ENCODE results near the gene RGS11.
"Not testable (repeated sequence)": the region's sequence is repeated elsewhere in the genome, so short reads cannot be mapped to it uniquely, and the experiment has no call there.

RGS11 gene

DNA sequence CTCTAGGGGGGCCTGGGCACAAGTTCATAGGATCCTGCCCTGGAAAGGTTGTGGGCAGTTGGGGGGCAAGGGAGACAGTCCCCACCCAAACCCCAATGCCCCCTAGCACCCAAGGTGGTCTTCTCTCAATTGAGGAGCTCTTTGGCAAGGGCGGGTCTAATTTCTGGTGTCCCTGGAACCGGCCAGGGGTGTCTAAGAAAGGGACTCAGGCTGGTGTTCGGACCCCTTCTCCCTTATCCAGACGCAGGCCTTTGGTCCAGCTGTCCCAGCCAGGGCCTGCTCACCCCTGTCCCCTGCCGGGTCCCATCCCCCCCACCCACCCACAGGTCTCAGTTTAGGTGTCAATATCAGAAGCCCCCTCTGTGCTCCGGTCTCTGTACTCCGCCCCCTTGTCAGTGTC is 3.8 kb upstream of the RGS11 start:
- DNase-seq: no peak

DNA sequence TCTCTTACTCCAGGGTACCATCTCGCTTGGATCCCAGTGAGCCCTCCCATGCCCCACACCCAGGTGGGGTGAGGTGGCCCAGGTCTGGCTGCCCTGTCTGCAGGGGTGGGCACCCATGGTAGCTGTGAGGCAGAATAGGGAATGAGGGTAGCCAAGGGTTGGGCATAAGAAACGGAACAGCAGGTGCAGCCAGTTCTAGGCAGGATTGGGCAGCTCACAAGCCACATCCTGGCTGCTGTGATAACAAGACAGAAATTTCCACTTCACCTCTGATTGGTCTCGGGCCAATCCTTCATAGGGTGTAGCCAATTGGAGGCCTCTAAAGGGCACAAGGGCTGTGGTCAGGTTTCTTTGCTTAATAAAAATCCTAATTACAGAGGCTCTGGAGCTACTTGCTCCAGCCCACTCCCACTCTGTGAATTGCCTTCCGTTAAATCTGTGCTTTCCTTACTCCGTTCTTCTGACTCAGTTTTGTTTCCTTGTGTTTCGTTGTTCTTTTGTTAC is 3.2 kb upstream of the RGS11 start:
- DNase-seq: no peak

DNA sequence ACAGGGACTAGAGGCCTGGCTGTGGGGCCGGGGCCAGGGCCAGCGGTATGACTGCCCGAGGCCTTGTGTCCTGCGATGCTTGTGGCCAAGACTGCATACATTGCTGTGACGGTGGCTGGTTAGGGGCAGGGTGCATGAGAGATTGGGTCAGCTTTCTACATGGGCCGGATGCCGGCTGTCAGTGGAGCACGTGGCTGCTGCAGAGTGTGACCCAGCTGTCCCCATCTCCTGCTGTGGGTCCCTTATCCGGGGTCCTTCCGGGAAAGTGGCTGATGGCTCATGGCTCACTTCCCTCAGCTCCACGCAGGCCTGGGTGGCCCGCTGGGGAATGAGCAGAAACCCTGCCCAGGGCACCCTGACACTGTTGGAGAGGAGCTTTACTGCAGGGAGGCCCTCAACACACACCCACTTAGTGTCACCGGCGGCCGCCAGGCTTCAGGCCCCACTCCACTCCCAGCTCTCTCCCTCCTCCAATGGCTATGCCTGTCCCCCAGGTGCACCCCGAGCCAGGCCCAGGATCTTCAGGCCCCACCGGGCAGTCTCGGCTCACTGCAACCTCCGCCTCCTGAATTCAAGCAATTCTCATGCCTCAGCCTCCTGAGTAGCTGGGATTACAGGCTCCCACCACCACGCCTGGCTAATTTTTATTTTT is 808 bp upstream of the RGS11 start:
- no peak for DNase-seq

DNA sequence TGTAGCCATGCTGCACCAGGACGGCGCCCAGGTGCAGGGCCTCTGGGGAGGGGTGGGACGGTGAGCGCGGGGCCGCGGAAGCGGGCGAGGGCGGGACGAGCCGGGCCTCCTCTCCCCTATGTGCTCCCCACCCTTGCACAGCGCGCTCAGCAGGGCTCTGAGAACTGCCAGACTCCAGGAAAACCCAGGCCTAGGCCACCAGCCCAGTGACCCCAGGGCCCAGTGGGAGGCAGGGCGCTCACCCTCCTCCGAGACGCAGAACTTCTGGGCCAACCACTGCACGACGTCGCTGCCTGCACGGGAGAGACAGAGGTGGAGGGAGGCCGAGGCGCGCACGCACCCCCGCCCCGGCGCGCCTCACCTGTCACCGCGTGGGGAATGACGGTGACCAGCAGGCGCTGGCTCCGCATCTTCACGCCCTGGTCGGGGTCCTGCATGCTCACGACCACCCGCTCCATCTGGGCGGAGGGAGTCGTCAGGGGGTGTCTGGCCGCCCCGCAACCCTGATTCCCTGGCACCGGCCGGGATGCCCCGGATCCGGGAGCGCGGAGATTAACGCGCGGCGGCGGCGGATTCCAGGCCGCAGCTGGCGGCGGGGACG is 603 bp downstream of the RGS11 start:
- DNase-seq: no peak

DNA sequence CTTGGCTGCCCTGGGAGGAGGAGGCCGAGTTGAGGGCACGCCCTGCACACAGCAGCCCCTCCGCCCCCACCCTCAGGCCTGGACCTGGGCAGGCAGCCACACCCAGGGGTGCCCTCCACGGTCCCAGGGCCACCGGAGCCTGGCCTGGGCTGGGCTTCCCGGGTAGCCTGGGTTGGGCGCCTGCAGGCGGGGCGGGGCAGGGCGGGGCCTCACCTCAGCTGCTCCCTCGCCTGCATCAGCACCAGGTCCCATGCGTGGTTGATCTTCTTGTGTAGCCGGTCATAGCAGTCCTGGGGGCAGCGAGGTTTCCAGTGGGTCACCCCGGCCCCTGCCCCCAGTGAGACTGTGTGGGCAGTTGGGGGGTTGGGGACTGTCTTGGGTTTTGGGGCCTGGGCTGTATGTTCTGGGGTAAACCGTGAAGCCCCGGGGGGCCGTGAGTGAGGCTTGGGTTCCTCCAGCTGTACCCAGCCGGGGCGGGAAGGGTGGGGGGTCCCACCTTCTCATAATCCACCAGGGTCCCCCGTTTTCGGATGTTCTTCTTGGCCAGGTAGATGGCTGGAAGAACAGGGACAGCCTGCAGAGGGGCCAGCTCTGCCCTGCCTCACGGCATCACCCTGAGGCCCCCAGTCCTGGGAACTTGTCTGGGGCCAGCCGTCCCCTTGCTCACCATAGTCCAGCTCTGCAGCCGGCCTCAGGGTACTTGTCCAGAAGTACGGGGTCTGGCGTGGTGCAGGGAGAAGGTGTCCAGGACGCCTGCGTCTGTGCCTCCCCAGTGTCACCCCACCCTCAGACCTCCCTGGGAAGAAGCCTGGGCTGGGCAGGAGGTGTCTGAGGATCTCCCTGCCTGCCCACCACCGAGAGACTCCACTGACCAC is 2.0 kb downstream of the RGS11 start:
- DNase-seq: no peak

DNA sequence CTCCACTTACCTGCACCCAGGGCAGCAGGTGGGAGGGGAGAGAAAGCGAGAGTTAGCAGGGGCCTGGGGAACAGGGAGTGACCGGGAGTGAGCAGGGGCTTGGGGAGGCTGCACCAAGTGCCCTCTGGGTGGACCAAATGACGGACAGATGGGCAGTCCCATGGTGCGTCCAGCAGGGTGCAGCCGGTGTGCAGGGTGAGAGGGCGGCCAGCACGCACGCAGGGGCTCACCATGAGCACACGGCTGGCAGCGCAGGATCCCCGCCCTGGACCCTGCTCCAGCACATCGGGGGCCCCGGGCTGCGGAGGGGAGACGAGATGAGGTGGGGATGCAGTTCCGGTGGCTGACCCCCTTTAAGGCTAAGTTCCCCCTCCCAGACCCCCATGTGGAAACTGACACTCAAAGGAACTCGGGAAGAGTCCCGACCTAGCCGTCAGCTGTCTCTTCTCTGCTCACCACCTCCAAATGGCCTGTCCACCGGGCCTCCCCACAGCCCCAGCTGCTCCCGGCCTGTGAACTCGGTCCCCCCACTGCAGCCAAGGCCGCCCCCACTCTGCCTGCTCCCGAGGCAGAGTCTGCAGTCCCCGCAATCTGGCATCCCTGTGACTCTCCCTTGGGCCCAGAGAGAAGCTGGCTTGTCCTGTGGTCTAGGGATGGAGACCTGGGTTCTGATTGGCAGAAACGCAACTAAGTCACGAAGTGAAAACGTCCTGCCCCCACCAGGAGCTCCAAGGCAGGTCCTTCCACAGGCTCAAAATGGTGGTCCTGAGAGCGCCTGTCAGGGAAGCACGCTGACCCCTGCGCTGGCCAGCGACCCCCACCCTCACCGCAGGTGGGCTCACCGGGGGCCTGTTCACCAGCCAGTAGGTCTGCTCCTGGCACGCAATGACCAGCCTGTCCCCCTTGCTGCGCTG is 2.9 kb downstream of the RGS11 start:
- no peak for DNase-seq

DNA sequence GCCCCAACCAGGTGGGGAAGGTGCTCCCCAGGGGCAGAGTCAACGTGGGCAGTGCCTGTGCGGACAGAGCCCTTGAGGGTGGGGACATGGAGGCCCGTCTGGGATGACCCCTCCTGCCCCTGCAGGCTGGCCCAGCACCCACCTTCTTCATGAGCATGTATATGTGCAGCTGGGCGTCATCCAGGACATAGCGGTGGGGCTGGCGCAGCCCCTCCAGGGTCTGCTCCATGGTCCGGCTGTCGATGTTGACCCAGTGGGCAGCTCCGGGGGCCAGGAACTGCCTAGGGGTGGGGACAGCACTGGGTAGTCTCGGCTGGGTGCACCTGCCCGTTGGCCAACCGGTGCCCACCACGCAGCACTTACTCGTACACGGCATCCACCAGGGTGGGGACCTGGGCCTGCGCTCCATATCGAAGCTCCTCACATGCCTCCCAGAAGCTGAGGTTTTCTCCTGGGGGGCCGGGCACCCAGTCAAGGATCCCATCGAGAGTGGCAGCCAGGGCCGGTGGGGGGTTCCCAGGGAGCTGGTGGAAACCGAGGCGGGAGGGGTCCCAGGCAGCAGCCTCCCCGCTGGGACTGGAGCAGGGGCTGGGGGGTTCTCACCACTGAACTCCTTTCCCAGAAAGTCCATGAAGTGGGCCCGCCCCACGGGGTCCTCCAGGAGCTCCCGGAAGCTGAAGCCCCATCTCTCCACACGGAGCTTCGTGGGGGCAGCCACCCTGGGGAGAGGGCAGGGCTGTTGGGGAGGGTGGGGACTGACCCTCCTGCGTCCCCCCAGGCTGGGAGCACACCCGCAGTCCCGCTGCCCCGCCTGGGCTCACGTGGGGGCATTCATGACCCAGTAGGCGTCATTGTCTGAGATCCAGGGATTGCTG is 5.1 kb downstream of the RGS11 start:
- no peak for DNase-seq

DNA sequence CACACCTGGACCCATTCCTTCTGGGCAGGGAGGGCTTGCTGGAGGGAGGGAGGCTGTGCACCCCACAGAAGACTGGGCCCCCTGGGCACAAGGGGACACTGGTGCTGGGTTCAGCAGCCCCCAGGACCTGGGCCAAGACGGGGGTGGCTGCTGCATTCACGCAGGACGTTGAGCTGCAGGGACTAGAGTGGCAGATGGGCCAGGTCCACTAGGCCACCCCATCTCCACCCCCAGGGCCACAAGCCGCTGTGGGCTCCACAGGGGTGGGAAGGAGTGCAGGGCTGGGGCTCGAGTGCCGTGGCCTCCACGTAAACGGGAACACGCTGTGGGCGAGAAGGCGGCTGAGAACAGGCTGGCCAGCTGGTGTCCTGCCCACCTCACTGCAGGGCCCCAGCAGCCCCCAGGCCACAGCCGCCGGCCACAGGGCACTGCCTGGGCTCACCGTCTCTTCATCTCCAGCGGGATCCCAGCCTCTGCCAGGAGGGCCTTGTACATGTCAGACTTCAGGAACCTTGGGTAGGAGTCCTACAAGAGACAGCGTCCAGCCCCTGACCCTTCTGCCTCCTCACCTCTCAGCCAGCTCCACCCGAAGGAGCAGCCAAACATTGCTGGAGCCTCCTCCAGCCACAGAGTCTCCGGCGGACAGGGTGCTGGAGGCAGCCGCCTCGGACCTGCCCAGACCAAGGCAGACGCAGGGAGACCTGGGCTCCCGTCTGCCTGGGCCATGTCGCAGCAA is 6.5 kb downstream of the RGS11 start:
- DNase-seq: no peak

DNA sequence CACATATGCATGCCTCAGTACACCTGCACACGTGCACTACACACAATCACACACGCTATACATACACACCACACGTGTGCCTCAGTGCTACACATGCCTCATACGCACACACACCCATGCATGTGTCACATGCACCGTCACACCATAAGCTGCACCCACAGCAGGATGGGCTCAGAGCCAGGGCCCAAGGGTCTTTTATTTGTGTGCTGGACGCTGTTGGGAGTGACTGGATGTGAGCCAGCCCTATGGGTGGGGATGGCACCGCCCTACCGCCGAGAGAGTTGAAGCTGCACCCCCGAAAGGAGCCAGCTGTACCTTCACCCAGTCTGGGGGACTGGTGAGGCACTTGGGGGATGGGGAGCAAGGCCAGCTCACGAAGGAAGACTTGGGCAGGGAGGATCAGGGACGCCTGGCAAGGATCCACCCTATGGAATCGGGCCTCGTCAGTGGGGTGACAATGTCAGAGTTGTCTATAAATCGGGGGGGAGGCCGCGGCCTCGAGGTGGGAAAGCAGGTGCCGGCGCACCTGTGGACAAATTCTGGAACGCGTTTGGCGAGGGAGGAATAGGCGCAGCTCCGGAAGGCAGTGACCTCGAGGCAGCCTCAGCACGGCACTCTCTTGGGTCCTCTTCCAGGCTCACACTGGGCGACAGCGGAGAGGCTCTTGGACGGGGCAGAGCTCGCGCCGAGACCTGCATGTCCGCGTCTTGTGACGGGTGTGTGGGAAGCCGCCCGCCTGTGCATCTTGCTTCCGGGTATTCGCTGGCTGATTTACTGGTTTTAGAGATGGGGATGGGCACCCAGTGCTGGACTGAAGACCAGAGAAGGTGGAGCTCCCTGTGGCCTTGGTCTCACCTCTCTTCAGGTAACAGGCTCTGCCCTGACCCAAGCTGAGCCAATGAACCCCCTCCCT is 7.3 kb downstream of the RGS11 start:
- no peak for DNase-seq

DNA sequence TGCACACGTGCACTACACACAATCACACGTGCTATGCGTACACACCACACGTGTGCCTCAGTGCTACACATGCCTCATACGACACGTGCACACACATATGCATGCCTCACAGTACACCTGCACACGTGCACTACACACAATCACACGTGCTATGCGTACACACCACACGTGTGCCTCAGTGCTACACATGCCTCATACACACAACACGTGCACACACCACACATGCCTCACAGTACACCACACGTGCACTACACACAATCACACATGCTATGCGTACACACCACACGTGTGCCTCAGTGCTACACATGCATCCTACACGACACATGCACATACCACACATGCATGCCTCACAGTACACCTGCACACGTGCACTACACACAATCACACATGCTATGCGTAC is 8.2 kb downstream of the RGS11 start:
- not testable (repeated sequence) for DNase-seq

DNA sequence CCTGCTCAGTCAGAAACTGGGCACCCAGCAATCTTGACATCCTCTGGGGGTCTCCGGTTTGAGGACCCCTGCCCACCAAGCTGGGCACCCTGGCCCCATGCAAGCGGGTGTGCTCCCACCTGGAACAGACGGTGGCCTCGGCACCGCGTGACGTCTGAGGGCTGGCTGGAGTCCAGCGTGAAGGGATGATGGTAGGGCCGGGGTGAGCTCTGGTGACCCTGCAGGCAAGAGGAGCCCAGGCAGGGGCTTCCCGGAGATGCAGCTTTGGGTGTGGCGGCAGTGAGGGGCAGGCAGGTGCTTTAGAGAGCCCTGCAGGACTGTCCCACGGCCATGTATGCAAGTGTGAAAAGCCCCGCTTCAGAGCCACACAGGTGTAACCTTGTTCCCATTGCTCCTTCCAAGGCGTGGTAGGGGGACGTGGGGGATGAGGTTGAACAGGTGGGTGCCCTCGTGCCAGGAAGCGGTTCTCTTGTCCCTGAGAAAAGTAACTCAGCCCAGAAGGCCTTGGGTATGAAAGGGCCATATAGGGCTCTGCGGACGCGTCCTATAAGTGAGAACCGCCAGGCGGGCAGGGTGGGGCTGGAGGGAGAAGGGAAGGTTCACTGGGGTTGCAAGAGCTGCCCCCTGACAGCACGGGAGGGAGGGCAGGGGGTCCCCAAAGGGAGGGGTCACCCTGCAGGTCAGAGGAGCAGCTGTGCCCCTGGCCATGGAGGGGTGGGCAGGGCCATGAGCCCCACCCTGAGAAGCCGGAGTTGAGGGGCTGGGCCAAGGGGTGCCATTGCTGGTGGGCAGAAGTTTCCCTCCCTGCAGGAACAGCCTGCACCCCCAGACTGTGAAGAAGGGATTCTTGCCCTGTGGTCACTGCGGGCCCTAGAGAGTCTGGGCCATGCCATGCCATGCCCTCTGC is 9.2 kb downstream of the RGS11 start:
- DNase-seq: no peak

DNA sequence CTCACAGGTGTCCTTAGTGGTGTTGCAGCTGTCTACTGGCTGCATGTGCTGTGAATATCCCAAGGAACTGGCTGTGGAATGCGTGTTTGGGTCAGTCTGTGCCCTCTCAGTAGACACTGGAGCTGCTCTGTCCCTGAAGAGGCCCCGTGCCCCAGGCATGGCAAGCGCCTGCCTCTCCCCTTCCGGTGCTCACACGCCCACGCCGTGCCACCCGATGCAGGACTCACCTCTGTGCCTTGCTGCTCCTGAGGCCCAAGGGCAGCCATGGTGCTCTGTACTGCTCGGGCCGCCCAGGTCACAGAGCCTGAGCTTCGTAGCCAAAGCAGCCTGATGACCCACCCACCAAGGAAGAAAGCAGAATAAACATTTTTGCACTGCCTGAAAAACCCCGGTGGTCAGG is 10.0 kb downstream of the RGS11 start:
- DNase-seq: no peak

DNA sequence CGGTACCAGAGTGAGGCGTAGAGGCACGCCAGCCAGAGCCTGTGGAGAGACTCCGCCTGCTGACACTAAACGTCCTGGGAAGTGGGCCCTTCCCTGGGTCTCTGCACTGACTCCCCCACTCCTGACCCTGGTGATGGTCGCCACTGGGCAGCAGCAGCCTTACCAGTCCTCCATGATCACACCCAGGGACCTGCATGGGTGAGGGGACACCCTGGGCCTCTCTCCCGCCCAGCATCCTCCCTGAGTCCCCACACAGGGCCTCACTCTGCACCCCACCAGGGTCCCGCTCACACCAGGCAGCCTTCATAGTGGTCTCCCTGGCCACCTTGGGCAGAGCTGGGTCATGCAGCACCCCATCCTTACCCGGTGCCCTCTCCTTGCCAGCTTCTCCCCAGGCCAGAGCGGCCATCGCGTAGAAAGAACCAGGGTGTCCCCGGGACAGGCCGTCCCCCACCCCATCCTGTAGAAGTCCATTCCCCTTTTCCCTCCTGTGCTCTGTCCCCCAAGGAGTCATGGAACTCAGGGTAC is 10.7 kb downstream of the RGS11 start:
- no peak for DNase-seq

DNA sequence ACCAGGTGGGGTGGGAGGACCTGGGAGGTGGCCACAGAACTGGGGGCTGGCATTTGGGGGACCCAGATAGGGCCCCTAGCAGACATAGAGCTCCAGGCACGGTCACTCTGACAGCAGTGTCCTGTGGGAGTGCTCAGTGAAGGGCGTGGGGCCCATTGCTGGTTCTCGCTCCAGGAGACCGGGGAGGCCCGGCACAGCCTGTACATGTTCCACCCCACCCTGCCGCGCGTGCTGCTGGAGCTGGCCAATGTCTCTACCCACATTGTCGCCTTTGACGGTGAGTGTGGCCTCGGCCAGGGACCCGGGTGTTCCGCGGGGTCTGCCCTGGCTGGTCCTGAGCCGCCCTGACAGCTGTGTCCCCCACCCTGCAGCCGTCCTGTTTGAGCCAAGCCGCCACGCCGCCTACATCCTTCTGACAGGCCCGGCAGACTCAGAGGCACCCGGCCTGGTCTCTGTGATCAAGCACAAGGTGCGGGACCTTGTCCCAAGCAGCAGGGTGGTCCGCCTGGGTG is 11.2 kb downstream of the RGS11 start:
- no peak for DNase-seq

DNA sequence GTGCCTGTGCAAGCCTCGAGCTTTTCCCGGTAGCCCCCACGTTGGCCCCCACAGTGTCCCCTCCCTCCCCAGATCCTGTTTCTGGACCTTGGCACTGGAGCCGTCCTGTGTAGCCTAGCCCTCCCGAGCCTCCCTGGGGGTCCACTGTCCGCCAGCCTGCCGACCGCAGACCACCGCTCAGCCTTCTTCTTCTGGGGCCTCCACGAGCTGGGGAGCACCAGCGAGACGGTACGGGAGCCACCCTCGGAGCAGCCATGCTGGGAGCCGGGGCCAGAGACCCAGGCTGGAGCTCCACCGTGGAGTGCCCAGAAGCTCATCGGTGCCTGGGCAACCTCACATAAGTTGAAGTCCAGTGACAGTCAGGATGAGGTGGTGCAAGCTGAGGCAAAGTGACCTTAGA is 11.8 kb downstream of the RGS11 start:
- no peak for DNase-seq

DNA sequence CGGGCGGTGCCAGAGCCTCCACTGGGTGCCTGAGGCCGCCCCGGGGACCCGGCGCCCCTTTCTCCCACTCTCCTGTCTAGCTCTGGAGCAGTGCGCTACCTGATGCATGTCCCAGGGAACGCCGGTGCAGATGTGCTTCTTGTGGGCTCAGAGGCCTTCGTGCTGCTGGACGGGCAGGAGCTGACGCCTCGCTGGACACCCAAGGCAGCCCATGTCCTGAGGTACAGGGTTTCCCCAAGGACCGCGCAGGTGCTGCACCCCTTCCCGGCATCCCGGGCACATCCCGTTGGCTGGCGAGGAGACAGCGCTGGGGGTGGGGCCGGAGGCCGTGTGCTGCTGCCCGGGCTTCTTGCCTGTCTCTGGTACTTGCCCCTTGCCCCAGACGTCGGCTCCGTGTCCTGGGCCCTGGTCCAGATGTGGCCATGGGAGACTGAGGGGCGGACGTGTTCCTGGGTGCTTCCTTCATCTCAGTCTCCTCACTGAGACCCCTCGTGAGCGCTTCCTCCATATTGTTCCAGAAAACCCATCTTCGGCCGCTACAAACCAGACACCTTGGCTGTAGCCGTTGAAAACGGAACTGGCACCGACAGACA is 12.5 kb downstream of the RGS11 start:
- DNase-seq: no peak

DNA sequence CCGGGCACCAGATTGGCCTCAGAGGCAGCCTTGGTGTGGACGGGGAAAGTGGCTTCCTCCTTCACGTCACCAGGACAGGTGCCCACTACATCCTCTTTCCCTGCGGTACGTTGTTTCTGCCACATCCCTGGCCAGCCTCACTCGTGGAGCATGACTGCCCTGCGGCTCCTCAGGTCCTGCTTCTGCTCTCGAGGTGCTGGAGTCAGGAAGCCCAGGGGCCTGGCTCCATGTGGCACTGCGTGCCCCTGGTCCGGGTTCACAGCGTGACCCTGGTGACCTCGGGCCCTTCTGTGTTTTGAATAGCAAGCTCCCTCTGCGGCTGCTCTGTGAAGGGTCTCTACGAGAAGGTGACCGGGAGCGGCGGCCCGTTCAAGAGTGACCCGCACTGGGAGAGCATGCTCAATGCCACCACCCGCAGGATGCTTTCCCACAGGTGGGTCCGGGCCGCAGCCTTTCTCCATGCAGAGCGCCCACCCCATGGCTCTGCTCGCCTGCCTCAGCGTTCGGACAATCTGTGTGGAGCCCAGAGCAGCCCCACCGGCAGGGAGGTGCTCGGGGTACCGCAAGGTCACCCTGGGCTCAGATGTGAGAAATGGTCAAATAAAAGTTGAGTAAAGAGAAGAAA is 13.5 kb downstream of the RGS11 start:
- DNase-seq: no peak
